Measurements from ENCODE around the gene HOXA3. TPM values are rescaled to one million over a fixed set of nuclear protein-coding genes. Genes with fewer than 3 reads are reported as not detected.

The HOXA3 gene
- total RNA-seq, 1 experiment from 2014 or later, result 4.5 TPM

- Histone ChIP-seq H3K9me3 (ENCODE audit: low read length) (no peaks in the 10 kb centered on the region), H3K27me3 (ENCODE audit: low read length) (no peaks in the 10 kb centered on the region), H3K4me2 (ENCODE audit: low read length) (peak overlapping the region; percentile 93), H3K27ac (ENCODE audit: low read length) (peak overlapping the region; percentile 97), H3K4me3 (ENCODE audit: low read length) (peak overlapping the region; percentile 84), H3F3A (ENCODE audit: low read length, unreplicated experiment) (peaks cover 5% of the 10 kb centered on the region), H3K4me1 (ENCODE audit: insufficient read depth, low read length) (peaks cover 11% of the 10 kb centered on the region), H3K9me2 (replicated peaks; ENCODE audit: low read length) (no peaks in the 10 kb centered on the region), H3K9ac (ENCODE audit: low read length) (peak overlapping the region; percentile 90), H2AFZ (ENCODE audit: low read length) (peak overlapping the region; percentile 65), H3K79me2 (ENCODE audit: low read length) (peaks cover 95% of the 10 kb centered on the region), H4K20me1 (ENCODE audit: low read length) (peaks cover 20% of the 10 kb centered on the region), H3K36me3 (ENCODE audit: low read depth, low read length) (peaks cover 26% of the 10 kb centered on the region)
- DNase-seq, result peak; percentile 67
- ATAC-seq, result peak; percentile 2; the same call in 1 of the 2 replicates
- TF ChIP-seq EZH2 (IDR thresholded peaks at IDR 0.05; ENCODE audit: low read length, unreplicated experiment), result no peak
- TF ChIP-seq CTCF (conservative IDR thresholded peaks at IDR 0.05; ENCODE audit: low read depth, low read length), result no peak
- no peak for TF ChIP-seq EZH2phosphoT487 (IDR thresholded peaks at IDR 0.05; ENCODE audit: borderline replicate concordance, low read length)
- ChIA-PET CTCF (no interaction called here), POLR2A (ENCODE audit: unreplicated experiment) (interaction anchor here (0.6 to 1.2 kb wide), 9 partner anchors 10 to 755 kb away, joined by 3 to 5 read pairs (median 3); no protein-coding TSS in a partner anchor)
- intact Hi-C loops (cut with micrococcal nuclease), result loop anchor here (1.0 to 5.0 kb wide), 5 partner anchors 9 to 1009 kb away; partner anchors contain the start of genes CBX3, HNRNPA2B1 and HOXA13
- BruUV-seq (replicated peaks), result TSS peak; percentile 23
These were observed 13.7 kb upstream of the HOXA3 start for GRCh38 chr7:27165996-27166530.

GRCh38 chr7:27165089-27165995 is 13.0 kb upstream of the HOXA3 start, which contains the start of gene HOXA9:
HOXA9 (minus strand) TSS chr7:27165537; CDS start chr7:27165457, 80 bp downstream.
- no peaks in the 10 kb centered on the region for H3K9me2 ChIP-seq (replicated peaks; ENCODE audit: low read length)
- H3K79me2 ChIP-seq (ENCODE audit: low read length), result peaks cover 89% of the 10 kb centered on the region
- H2AFZ ChIP-seq (ENCODE audit: low read length), result peak within 1 kb of the TSS; percentile 65
- H3K27me3 ChIP-seq (ENCODE audit: low read length), result no peaks in the 10 kb centered on the region
- H3K4me1 ChIP-seq (ENCODE audit: insufficient read depth, low read length), result peaks cover 12% of the 10 kb centered on the region
- DNase-seq (peak; percentile 94), ATAC-seq (peak; percentile 4)
- ChIA-PET POLR2A (ENCODE audit: unreplicated experiment) (interaction anchor here (0.6 to 1.2 kb wide), 8 partner anchors 10 to 756 kb away, joined by 3 to 5 read pairs (median 3); no protein-coding TSS in a partner anchor), CTCF (no interaction called here)
- TF ChIP-seq CTCF (conservative IDR thresholded peaks at IDR 0.05; ENCODE audit: low read depth, low read length) (no peak), EZH2phosphoT487 (IDR thresholded peaks at IDR 0.05; ENCODE audit: borderline replicate concordance, low read length) (peak; percentile 38; the same call in 1 of the 2 replicates)
- peaks cover 23% of the 10 kb centered on the region for H3K36me3 ChIP-seq (ENCODE audit: low read depth, low read length)
- peaks cover 5% of the 10 kb centered on the region for H3F3A ChIP-seq (ENCODE audit: low read length, unreplicated experiment)
- BruUV-seq (replicated peaks), result no TSS peak
- peak within 1 kb of the TSS; percentile 84 for H3K4me3 ChIP-seq (ENCODE audit: low read length)
- H3K9ac ChIP-seq (ENCODE audit: low read length), result peak within 1 kb of the TSS; percentile 90
- peaks cover 20% of the 10 kb centered on the region for H4K20me1 ChIP-seq (ENCODE audit: low read length)
- peak within 1 kb of the TSS; percentile 93 for H3K4me2 ChIP-seq (ENCODE audit: low read length)
- peak within 1 kb of the TSS; percentile 97 for H3K27ac ChIP-seq (ENCODE audit: low read length)
- intact Hi-C loops (cut with micrococcal nuclease), result loop anchor here (1.0 to 5.0 kb wide), 5 partner anchors 10 to 1008 kb away; partner anchors contain the start of genes CBX3, HNRNPA2B1 and HOXA13
- H3K9me3 ChIP-seq (ENCODE audit: low read length), result no peaks in the 10 kb centered on the region

All from PC-3 (cell line).